AG08396 (cell line): ENCODE data around the gene CUL3.
"Not testable (repeated sequence)": the region's sequence is repeated elsewhere in the genome, so short reads cannot be mapped to it uniquely, and the experiment has no call there.

Experiments used
- DNase-seq: peaks from one replicate; pipeline ENCODE4 v3.0.0; 2012; ENCODE audit warnings: low spot score, mixed read lengths

Gene CUL3

DNA sequence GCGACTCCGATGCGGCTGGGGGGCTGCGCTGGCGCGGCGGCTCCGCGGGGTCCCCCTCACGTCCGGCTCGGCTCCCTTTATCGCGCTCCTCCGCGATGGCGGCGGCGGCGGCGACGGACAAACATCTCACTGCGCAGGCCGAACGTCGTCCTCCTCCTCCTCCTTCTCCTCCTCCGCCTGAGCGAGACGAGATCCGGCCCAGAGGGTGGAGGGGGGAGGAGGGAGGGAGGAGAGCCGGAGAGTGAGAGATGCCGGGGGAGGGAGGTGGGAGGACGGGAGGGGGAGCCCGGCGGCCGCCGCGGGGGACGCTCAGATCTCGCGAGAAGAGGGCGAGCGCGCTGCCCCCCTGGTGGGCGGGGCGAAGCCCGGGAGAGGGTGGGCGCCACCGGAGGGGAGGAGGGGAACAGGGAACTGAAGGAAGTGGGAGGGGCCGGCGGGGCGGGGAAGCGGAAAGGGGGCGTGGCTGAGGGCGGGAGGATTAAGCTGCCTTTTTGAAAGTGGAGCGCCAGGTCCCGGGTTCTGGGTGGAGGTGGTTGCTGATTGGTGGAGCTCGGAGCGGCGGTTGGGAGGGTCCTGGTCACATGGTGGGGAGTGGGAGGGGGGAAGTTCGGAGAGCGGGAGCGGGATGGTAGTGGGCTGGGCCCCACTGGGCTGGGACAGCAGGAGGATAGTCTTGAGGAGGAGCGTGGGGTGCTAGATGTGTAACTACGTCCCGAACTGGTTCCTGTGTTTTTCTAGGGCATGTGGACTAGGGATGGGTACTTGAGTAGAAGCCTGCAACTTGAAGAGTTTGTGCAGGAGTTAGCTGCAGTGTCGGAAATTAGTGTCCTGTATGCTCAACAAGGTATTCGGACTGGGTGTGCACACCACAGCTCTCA lies at the start of gene CUL3:
Gene CUL3, minus strand, starts transcription at position 153 of the 878 bp plus-strand sequence. CDS start 354 bp downstream, outside the sequence.
- peak; percentile 99 for DNase-seq

DNA sequence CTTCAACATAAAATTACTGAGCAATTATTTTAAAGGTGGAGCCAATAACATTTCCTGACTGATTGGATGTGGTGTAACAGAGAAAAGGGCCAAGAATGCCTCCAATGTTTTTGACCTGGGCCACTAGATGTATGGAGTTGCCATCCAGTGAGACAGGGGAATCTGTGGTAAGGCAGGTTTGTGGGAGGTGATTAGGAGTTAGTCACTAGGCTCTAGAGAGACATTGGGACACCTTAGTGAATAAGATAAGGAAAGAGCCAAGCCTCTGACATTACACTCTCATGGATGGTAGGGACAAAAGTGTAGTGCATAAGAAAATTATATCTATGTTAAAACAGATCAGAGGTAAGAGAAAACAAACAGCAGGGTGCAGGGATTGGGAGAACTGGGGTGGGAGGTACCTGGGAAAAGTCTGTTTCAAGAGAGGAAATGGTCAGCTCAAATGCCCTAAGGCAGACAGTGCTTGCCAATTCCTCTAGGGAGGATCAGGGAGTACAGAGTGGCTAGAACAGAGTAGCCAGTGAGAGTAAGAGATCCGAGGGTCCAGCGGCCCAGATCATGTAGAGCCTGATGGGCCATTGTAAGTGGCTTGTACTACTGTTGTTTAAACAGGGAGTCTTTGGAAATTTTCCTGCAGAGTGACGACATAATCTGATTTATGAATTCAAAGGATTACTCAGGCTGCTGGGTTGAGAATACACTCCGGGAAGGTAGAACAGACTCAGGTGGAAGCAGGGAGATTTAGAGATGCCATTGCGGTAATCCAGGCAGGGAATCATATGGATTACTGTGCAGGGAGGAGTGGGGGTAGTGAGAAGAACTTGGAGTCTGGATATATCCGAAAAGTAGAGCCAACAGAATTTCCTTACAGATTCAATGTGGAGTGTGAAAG lies 45.7 kb upstream of the CUL3 start:
- DNase-seq = no peak

DNA sequence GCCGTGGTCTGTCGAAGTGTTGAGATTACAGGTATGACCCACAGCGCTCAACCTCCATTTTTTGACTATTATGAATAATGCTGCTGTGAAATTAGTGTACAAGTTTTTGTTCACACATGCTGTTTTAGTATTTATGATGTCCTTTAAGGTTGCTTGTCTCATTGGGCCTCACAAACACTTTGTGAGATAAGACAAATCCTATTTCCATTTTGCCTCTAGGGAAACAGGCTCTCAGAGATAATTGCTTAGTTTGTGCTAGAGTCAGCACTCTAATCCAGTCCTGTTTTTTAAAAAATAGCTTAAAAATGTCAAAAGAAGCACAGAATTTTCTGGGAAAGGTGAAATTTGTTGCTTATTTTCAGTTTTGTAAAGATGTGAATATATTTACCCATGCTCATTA lies 43.3 kb upstream of the CUL3 start:
- DNase-seq = no peak

DNA sequence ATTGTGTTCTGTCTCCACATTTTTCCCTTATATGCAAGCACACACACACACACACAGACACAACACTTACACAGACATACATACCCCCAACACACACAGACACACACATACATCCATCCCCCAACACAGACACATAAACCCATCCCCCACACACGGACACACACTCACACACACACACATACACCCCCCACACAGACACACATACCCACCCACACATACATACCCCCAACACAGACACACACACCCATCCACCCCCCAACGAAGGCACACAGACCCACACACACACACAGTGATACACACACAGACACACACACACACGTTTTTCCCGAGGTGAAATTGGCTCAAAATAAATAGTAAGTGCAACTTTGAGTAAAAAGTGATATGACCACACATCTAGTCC lies 41.6 kb upstream of the CUL3 start:
- DNase-seq = no peak

DNA sequence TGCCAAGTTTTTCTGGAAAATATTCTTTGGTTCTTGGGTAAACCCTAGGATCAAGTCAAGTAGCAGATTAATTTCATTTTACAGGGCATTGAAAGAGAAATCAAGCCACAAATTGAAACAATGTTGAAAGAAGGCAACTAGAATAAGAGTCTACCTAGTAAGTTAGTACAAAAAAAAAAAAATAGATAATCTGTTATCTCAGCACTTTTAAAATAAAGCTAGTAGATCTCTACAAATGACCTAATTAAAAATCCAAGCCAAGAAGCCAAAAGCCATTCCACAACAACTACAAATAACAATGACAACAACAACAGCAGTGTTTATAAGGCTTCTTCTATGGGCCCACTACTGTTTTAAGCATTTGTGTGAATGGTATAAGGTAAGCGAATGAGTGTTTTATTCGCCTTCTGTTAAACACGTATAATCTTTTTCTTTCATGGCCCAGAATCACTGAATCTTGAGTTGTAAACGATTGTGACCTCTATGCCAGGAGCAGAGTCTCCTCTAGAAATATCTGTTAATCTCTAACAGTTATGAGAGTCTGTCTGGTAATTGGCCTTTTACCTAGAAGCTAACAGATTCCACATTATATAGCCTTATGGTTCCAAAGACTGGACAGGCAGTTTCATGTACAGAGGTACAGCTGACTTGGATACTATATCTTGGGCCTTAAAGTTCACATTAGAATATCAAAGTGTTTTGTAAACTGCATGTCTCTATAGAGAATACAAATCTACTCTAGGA lies 28.6 kb upstream of the CUL3 start:
- DNase-seq = no peak

DNA sequence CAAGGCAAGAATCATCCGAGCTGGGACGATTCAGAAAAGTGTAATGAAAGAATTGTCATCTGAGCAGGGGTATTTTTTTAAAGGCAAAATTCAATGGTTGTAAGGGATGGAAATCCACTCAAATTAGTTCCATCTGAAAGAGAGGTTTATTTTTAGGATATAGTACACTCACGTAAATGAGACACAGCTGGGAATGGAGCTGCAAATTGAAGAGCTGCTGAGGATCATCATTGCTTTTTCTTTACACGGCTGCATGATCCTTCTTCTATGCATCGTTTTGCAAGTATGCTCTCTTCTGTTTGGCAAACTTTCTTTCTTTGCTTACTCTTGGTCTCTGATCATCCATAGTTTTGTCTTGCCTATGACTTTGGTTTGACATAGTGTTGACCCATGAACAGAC lies 27.4 kb upstream of the CUL3 start:
- no peak for DNase-seq

DNA sequence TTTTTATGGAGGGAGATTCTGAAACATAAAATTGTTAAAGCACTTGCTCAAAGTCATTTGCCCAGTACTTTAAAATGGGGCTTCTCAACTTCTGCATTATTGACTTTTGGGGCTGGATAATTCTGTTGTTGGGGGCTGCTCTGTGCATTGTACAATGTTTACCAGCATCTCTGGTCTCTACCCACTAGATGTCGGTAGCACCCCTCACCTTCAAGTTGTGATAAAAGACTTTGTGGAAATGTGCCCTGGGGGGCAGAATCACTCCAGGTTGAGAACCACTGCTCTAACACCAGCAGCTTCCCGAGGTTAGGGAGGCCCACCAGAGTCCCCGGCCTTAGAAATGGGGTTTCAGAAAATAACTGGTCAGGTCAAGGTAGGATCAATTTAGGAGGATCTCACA lies 26.8 kb upstream of the CUL3 start:
- DNase-seq = no peak

DNA sequence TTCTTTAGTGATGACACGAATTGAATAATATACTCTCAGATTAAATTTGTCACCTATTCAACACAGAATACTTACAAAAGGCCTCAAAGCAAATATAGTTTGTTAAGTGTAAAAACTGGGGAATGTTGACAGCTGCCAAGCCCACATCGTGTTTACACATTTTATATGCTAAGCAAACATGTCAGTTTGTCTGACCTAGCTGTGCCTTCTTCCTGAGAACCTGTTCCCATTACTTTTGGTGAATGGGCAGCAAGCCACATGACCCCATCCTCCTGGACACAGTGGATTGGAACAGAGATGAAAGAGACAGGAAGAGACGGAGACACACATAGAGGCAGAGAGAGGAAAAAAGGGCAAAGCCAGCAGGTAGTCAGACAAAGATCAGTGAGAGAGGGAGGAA lies 22.9 kb upstream of the CUL3 start:
- no peak for DNase-seq

DNA sequence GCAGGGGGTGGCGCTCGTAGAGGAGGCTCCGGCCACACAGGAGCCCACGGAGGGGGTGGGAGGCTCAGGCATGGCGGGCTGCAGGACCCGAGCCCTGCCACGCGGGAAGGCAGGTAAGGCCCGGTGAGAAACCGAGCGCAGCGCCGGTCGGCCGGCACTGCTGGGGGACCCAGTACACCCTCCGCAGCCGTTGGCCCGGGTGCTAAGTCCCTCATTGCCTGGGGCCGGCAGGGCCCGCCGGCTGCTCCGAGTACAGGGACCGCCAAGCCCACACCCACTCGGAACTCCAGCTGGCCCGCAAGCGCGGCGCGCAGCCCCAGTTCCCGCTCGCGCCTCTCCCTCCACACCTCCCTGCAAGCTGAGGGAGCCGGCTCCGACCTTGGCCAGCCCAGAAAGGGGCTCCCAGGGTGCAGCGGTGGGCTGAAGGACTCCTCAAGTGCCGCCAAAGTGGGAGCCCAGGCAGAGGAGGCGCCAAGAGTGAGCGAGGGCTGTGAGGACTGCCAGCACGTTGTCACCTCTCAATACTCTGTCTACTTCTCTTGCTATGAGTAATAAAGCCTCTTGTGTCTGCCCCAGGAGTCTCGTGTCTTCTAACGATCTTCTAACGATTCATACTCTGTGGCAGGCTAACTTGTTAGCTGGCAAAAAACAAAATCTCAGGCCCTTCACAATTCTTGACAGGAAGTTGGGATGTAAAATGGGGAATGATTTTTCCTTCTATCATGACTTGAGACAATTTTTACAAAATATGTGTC lies 18.8 kb upstream of the CUL3 start:
- not testable (repeated sequence) for DNase-seq

DNA sequence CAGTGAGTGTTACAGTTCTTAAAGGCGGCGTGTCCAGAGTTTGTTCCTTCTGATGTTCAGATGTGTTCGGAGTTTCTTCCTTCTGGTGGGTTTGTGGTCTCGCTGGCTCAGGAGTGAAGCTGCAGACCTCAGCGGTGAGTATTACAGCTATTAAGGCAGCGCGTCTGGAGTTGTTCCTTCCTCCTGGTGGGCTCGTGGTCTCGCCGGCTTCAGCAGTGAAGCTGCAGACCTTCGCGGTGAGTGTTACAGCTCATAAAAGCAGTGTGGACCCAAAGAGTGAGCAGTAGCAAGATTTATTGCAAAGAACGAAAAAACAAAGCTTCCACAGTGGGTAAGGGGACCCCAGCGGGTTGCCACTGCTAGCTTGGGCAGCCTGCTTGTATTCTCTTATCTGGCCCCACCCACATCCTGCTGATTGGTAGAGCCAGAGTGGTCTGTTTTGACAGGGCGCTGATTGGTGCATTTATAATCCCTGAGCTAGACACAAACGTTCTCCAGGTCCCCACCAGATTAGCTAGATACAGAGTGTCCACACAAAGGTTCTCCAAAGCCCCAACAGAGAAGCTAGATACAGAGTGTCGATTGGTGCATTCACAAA lies 17.7 kb upstream of the CUL3 start:
- DNase-seq = not testable (repeated sequence)

DNA sequence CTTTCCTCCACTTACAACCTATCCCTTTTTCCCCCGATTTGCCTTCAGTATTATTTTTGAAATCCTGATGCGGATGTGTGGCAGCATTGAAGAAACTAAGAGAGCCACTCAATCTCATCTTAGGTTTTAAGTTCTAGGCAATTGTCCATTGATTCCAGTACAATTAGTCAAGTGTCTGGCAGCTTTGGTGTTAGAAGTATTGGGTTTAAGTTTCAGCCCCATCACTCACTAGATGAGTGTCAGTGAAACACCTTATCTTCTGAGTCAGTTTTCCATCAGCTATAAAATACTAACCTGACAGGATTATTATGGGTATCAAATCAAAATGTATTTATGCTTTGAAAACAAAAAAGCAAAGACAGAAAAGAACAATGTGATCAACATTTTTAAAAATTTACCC lies 16.8 kb upstream of the CUL3 start:
- no peak for DNase-seq

DNA sequence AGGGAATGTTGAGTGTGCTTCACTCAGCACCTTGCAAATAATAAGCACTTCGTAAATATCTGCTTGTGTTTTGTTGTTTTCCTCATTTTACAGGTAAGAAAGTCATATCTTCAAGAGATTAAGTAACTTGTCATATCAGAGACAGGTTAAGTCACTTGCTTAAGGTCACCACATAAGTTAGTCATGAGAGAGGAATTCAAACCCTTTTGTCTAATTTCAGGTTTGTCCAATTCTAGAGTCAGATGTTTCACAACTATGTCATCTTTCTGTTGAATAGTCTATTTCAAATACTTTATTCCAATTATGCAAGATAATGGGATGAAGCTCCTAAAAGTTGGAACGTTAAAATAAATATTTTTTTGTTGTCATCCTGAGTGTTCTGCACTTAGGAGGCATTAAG lies 13.5 kb upstream of the CUL3 start:
- DNase-seq = no peak

DNA sequence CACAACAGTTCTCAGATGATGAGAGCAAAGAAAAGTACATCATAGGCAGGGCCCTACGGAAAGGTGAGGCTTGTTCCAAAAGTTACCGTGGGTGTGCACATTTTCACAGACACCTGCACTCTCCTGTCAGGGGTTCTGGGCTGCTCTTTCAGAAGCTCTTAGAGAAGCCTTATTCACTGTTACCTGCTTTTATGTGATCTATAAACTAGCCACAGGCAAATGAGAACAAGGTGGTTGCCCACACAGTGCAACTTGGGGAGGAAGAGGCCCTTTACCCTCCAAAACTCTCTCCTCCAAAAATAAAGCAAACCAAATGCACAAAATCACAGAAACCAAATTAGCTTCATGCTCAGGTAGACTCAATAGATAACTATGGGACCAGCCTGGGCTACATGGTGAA lies 11.1 kb upstream of the CUL3 start:
- DNase-seq = no peak

DNA sequence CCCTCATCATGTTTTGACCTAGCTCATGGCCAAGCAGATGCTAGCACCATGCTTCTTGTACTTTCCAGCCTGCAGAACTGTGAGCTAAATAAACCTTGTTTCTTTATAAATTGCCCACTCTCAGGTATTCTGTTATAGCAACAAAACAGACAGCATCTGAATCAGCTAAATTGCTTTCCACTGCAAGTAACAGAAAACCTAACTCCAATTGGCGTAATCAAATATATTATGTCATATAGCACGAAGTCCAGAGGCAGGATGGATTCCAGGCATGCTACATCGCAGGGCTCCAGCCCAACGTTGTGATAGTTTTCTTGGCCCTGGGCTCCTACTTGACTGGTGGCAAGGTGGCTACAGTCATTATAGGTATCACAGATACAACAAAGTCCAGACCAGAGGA lies 10.4 kb upstream of the CUL3 start:
- DNase-seq = no peak

DNA sequence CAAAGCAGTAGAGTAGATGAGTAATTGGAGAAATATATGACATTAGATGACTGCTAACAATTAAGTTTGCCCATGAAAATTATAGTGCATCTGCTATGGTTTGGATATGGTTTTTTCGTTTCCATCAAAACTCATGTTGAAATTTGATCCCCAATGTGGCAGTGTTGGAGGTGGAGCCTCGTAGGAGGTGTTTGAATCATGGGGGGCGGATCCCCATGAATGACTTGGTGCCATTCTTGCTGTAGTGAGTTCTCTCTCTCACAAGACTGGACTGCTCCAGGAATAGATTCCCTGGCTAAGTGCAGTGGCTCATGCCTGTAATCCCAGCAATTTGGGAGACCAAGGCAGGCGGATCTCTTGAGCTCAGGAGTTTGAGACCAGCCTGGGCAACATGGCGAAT lies 9.7 kb upstream of the CUL3 start:
- DNase-seq = no peak

DNA sequence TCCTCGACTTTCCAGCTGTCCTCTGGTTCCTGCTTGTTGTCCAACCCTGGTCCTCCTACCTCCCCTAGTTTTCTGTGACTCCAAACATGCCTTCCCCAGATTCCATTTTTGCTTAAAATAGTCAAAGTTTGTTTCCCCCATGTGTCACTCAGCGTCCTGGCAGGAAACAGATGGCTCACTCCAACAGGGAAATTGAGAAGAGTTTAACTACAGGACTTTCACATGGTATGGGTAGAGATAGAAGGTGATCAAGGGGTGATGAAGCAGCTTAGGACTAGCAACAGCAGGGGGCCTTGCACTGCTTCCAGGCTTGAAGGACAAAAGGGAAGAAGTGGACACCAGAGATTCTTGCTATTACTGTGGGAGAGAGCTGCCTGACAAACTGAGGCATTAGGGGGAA lies 6.1 kb upstream of the CUL3 start:
- DNase-seq = no peak

DNA sequence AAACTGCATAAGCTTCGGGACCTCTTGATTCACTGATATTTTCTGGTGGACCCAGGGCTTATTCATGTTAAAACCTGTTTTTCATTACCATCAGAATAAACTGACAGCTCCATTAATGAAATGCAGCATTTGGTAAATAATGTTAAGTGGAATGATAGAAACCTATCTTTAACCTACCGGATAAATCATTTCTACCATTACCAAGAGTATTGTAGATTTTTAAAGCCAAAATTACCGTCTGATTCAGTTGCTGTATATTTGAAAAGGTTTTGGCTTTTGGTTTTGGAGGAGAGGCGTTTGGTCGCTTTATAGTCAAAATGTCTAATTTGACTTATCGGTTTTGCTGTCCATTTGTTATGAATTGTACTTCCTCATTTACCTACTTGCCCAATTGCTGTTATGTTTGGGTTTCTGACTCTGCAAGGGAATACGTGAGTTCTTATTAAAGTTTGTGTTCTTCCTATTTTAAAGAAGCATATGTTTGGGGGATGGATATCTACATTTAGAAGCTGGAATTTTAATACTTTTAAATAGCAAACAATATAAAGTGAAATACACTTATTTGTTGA lies 1.0 kb upstream of the CUL3 start:
- no peak for DNase-seq

DNA sequence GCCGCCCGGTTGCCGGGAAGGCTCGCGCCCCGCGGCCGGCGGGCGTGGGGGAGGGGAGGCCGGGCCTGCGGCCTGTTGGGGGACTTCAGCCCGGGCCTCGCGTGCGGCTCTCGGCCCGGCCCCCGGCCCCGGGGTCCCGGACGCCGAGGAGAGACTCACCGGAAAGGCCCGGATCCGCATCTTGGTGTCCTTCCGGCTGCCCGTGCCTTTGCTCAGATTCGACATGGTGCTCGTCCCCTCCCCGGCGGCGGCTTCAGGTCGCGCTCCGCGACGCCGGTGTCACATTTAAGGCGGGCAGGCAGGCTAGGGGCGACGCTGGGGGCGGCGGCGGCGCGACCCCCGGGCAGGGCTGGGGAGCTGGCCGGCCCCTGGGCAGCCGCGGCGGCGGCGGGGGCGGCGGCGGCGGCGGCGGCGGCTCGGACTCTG lies 365 bp downstream of the CUL3 start:
- DNase-seq = peak; percentile 45

DNA sequence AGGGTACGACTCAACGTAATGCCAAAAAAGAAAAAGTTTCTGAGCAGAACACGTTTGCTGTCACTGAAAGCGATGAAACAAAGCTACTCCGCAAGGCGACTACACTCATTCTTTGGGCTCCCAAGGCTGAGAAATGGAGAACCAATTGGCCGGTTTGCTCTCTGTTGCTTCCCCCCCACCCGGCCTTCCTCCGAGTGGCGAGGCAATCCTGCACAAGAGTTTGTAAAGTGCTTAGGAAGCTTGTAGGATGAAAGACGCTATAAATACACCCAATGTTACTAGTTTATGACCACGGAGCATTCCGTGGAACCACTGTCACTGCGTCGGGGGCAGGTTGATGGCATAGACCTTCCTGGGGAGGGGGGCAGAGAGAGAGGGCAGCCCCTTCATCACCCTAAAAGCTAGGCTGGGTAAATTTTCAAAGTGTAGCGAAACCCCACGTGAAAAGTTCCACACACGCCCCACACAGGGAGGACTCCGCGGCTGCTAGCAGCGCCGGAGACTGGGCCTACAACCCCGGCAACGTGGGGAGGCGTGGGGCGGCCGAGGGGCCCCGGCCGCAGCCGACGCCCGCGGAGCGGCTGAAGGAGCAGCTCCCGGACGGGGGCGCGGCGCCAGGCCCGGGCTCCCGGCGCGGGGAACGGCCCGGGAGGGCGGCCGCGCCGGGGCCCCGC lies 915 bp downstream of the CUL3 start:
- peak; percentile 29 for DNase-seq

DNA sequence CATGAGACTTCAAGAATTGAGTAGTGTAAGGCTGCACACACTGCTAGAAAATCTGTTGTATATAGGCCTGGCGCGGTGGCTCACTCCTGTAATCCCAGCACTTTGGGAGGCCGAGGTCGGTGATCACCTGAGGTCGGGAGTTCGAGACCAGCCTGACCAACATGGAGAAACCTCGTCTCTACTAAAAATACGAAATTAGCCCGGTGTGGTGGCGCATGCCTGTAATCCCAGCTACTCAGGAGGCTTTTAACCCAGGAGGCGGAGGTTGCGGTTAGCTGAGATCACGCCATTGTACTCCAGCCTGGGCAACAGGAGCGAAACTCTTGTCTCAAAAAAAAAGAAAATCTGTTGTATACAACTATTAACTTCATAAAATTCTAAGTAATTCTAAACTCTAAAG lies 2.1 kb downstream of the CUL3 start:
- DNase-seq = not testable (repeated sequence)
